ENCODE measurements around the gene ETNPPL.

DNA sequence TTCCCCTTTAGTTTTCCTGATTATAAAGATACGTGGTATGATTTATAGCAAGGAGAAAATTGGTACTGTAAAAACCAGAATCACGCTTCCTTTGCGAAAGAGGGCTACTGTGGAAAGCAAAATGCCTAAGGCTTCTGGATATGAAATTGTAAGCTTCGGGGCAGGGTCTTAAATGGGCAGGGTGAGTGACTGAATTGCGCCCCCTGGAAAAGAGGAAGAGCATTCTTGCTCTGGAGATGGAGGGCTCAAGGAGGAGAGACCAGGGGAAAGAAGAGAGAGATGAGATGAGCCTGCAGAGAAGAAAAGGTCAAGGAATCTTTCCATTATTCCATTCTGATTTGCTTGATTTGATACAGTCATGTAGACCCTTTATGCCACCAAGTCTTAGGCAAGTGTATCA lies 13.1 kb upstream of the ETNPPL start:
- TF ChIP-seq, protein P1, sequence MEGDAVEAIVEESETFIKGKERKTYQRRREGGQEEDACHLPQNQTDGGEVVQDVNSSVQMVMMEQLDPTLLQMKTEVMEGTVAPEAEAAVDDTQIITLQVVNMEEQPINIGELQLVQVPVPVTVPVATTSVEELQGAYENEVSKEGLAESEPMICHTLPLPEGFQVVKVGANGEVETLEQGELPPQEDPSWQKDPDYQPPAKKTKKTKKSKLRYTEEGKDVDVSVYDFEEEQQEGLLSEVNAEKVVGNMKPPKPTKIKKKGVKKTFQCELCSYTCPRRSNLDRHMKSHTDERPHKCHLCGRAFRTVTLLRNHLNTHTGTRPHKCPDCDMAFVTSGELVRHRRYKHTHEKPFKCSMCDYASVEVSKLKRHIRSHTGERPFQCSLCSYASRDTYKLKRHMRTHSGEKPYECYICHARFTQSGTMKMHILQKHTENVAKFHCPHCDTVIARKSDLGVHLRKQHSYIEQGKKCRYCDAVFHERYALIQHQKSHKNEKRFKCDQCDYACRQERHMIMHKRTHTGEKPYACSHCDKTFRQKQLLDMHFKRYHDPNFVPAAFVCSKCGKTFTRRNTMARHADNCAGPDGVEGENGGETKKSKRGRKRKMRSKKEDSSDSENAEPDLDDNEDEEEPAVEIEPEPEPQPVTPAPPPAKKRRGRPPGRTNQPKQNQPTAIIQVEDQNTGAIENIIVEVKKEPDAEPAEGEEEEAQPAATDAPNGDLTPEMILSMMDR (IDR thresholded peaks at IDR 0.05; ENCODE audit: poor library complexity, severe bottlenecking) = no peak
- TF ChIP-seq EP300 (conservative IDR thresholded peaks at IDR 0.05; ENCODE audit: poor library complexity, severe bottlenecking) = no peak
- no peak for TF ChIP-seq RAD21 (conservative IDR thresholded peaks at IDR 0.05)
- TF ChIP-seq POLR2AphosphoS5 (IDR thresholded peaks at IDR 0.05) = no peak
- TF ChIP-seq SMC3 (conservative IDR thresholded peaks at IDR 0.05; ENCODE audit: poor library complexity) = no peak
- TF ChIP-seq, protein P2, sequence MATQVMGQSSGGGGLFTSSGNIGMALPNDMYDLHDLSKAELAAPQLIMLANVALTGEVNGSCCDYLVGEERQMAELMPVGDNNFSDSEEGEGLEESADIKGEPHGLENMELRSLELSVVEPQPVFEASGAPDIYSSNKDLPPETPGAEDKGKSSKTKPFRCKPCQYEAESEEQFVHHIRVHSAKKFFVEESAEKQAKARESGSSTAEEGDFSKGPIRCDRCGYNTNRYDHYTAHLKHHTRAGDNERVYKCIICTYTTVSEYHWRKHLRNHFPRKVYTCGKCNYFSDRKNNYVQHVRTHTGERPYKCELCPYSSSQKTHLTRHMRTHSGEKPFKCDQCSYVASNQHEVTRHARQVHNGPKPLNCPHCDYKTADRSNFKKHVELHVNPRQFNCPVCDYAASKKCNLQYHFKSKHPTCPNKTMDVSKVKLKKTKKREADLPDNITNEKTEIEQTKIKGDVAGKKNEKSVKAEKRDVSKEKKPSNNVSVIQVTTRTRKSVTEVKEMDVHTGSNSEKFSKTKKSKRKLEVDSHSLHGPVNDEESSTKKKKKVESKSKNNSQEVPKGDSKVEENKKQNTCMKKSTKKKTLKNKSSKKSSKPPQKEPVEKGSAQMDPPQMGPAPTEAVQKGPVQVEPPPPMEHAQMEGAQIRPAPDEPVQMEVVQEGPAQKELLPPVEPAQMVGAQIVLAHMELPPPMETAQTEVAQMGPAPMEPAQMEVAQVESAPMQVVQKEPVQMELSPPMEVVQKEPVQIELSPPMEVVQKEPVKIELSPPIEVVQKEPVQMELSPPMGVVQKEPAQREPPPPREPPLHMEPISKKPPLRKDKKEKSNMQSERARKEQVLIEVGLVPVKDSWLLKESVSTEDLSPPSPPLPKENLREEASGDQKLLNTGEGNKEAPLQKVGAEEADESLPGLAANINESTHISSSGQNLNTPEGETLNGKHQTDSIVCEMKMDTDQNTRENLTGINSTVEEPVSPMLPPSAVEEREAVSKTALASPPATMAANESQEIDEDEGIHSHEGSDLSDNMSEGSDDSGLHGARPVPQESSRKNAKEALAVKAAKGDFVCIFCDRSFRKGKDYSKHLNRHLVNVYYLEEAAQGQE (IDR thresholded peaks at IDR 0.05; ENCODE audit: borderline replicate concordance) = no peak

All from neural cell (in vitro differentiated cells).